Measurements from ENCODE around the gene SCYL3.
A peak's percentile ranks its signal among the peaks of the same experiment; 100 is the strongest.
"Not testable (repeated sequence)": the region's sequence is repeated elsewhere in the genome, so short reads cannot be mapped to it uniquely, and the experiment has no call there.

The SCYL3 gene

DNA sequence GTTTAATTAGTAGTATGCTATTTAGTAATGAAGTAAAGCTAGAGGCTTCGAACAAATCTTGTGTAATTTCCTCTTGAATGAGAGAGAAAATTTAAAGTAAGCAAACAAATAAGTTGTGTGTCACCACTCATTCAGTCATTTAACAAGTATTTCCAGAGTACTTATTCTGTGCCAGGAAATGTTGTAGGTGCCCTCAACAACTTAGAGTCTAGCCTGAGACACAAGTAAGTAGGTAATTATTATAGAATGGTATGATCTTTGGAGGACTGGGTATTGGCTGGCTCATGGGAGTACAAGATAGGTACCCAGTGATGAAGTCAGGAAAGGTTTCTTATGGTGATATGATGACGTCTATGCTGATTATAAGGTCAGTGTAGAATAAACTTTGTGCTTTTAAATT is 81.6 kb downstream of the SCYL3 start:
- Histone ChIP-seq H3K27me3 (ENCODE audit: insufficient read depth, low read depth) (no peaks in the 10 kb centered on the region), H3K36me3 (ENCODE audit: insufficient read depth) (no peaks in the 10 kb centered on the region; the same call in 1 of the 2 replicates), H3K4me2 (no peak overlapping the region), H3K79me2 (ENCODE audit: insufficient read depth, low read depth) (no peaks in the 10 kb centered on the region), H2AFZ (ENCODE audit: low read depth) (no peak overlapping the region), H3K9ac (no peak overlapping the region), H3K4me3 (IDR thresholded peaks at IDR 0.05; ENCODE audit: insufficient read depth, low read depth, low read length) (no peak overlapping the region), H3K4me1 (ENCODE audit: low read depth, poor library complexity, severe bottlenecking) (no peaks in the 10 kb centered on the region), H3K27ac (no peak overlapping the region), H4K20me1 (ENCODE audit: insufficient read depth) (no peaks in the 10 kb centered on the region)
- TF ChIP-seq, protein P1, sequence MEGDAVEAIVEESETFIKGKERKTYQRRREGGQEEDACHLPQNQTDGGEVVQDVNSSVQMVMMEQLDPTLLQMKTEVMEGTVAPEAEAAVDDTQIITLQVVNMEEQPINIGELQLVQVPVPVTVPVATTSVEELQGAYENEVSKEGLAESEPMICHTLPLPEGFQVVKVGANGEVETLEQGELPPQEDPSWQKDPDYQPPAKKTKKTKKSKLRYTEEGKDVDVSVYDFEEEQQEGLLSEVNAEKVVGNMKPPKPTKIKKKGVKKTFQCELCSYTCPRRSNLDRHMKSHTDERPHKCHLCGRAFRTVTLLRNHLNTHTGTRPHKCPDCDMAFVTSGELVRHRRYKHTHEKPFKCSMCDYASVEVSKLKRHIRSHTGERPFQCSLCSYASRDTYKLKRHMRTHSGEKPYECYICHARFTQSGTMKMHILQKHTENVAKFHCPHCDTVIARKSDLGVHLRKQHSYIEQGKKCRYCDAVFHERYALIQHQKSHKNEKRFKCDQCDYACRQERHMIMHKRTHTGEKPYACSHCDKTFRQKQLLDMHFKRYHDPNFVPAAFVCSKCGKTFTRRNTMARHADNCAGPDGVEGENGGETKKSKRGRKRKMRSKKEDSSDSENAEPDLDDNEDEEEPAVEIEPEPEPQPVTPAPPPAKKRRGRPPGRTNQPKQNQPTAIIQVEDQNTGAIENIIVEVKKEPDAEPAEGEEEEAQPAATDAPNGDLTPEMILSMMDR (conservative IDR thresholded peaks at IDR 0.05; ENCODE audit: low read depth, low read length) = no peak

DNA sequence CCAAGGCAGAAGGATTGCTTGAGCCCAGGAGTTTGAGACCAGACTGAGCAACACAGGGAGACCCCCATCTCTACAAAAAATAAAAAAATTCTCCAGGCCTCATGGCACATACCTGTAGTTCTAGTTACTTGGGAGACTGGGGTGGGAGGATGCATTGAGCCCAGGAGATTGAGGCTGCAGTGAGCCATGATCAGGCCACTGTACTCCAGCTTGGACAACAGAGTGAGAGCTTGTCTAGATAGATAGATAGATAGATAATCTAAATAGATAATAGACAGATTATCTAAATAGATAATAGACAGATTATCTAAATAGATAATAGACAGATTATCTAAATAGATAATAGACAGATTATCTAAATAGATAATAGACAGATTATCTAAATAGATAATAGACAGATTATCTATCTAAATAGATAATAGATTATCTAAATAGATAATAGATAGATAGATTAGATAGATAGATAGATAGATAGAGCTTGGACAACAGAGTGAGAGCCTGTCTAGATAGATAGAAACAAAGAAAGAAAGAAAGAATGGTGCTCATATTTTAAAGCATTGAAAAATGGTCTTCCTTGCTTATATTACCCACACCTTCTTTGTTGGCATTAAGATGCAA is 82.2 kb downstream of the SCYL3 start:
- not testable (repeated sequence) for H3K36me3 ChIP-seq (ENCODE audit: insufficient read depth); H3K79me2 ChIP-seq (ENCODE audit: insufficient read depth, low read depth); H3K27ac ChIP-seq; H3K9ac ChIP-seq; H4K20me1 ChIP-seq (ENCODE audit: insufficient read depth); H3K4me2 ChIP-seq; H3K27me3 ChIP-seq (ENCODE audit: insufficient read depth, low read depth); H3K4me1 ChIP-seq (ENCODE audit: low read depth, poor library complexity, severe bottlenecking); H2AFZ ChIP-seq (ENCODE audit: low read depth); H3K4me3 ChIP-seq (IDR thresholded peaks at IDR 0.05; ENCODE audit: insufficient read depth, low read depth, low read length)

DNA sequence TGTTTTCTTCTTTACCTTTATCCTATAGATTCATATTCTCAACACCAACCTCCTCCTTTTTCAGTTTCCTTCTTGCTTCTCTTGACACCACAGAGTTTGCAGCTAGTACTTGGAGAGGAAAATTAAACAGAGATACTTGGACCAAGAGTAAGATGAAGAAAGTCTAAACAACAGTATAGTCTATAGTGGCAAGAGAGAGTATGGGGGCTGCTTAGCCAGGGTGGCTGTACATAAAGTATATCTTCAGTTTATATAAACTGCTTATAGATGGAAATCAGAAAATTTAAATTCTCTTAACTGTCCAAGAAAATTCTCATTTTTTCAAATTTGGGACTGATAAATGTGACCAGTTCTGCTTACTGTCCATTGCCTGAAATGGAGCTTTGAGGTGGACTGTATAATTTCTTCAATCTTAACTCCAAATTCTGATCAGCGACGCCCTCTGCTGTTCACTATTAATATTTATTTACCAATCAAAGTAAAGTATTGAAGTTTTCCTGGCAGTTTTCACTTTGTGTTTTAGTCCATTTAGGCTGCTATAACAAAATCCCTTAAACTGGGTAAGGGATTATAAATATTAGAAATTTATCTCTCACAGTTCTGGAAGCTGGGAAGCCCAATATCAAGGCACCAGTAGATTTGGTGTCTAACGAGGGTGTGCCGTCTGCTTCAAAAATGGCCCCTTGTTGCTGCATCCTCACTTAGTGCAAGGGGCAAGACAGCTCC is 84.2 kb downstream of the SCYL3 start:
- Histone ChIP-seq H3K4me1 (ENCODE audit: low read depth, poor library complexity, severe bottlenecking) (peaks cover 13% of the 10 kb centered on the region), H3K27ac (no peak overlapping the region), H3K36me3 (ENCODE audit: insufficient read depth) (no peaks in the 10 kb centered on the region; the same call in 1 of the 2 replicates), H3K79me2 (ENCODE audit: insufficient read depth, low read depth) (no peaks in the 10 kb centered on the region), H3K4me3 (IDR thresholded peaks at IDR 0.05; ENCODE audit: insufficient read depth, low read depth, low read length) (no peak overlapping the region), H3K4me2 (no peak overlapping the region), H3K27me3 (ENCODE audit: insufficient read depth, low read depth) (no peaks in the 10 kb centered on the region), H4K20me1 (ENCODE audit: insufficient read depth) (no peaks in the 10 kb centered on the region), H3K9ac (no peak overlapping the region), H2AFZ (ENCODE audit: low read depth) (no peak overlapping the region)
- TF ChIP-seq, protein P1 (conservative IDR thresholded peaks at IDR 0.05; ENCODE audit: low read depth, low read length) = peak; percentile 87

DNA sequence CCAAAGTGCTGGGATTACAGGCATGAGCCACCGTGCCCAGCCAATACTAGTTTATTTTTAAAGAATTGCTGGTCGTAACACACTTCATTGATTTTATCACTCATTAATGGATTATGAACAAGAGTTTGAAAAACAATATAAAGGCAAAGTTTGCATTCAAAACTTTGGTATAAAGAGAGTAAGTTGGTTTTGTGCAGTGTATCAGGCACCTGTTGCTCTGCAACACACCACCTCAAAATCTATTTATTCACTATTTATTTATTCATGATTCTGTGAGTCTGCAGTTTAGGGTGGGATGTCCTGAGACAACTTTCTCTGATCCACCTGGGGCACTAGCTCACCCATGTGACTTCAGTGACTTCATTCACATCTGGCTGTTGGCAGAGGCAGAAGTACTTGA is 88.8 kb downstream of the SCYL3 start:
- Histone ChIP-seq H3K79me2 (ENCODE audit: insufficient read depth, low read depth) (no peaks in the 10 kb centered on the region), H2AFZ (ENCODE audit: low read depth) (no peak overlapping the region), H3K27me3 (ENCODE audit: insufficient read depth, low read depth) (no peaks in the 10 kb centered on the region), H4K20me1 (ENCODE audit: insufficient read depth) (no peaks in the 10 kb centered on the region), H3K9ac (no peak overlapping the region), H3K27ac (peak overlapping the region; percentile 15; the same call in 1 of the 2 replicates), H3K4me3 (IDR thresholded peaks at IDR 0.05; ENCODE audit: insufficient read depth, low read depth, low read length) (no peak overlapping the region), H3K4me1 (ENCODE audit: low read depth, poor library complexity, severe bottlenecking) (peaks cover 20% of the 10 kb centered on the region), H3K4me2 (no peak overlapping the region; the same call in 1 of the 2 replicates), H3K36me3 (ENCODE audit: insufficient read depth) (peaks cover 9% of the 10 kb centered on the region; the same call in 1 of the 2 replicates)
- TF ChIP-seq, protein P1 (conservative IDR thresholded peaks at IDR 0.05; ENCODE audit: low read depth, low read length) = no peak

DNA sequence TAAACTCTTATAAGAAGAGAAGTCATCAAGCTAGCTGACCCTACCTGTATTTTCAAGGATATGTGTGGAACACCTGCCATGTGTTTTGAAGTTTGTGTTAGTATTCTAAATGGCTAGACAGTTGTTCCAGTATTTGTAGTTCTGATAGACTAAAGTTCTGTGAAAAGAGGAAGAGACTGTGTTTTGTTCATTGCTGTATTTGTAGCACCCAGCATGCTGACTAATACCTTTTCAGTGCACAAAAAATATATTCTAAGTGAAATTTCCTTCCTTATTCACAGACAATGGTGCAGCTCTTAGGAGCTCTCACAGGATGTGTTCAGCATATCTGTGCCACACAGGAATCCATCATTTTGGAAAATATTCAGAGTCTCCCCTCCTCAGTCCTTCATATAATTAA is 90.8 kb downstream of the SCYL3 start:
- H2AFZ ChIP-seq (ENCODE audit: low read depth) = no peak overlapping the region
- H3K4me3 ChIP-seq (IDR thresholded peaks at IDR 0.05; ENCODE audit: insufficient read depth, low read depth, low read length) = no peak overlapping the region
- no peaks in the 10 kb centered on the region for H3K27me3 ChIP-seq (ENCODE audit: insufficient read depth, low read depth)
- H3K9ac ChIP-seq = no peak overlapping the region
- H3K79me2 ChIP-seq (ENCODE audit: insufficient read depth, low read depth) = no peaks in the 10 kb centered on the region
- TF ChIP-seq, protein P1 (conservative IDR thresholded peaks at IDR 0.05; ENCODE audit: low read depth, low read length) = no peak
- peaks cover 20% of the 10 kb centered on the region for H3K4me1 ChIP-seq (ENCODE audit: low read depth, poor library complexity, severe bottlenecking)
- H3K4me2 ChIP-seq = no peak overlapping the region
- peaks cover 9% of the 10 kb centered on the region; the same call in 1 of the 2 replicates for H3K36me3 ChIP-seq (ENCODE audit: insufficient read depth)
- no peak overlapping the region for H3K27ac ChIP-seq
- no peaks in the 10 kb centered on the region for H4K20me1 ChIP-seq (ENCODE audit: insufficient read depth)
